Limb (tissue), 2 donors: ENCODE measurements around the gene RNASEL.

Source experiments
- DNase-seq, 2 donors: peaks; one replicate each; pipeline ENCODE4 v3.0.0-alpha.2; 2016; ENCODE audit errors: extremely low spot score in 2 of 2

RNASEL gene

DNA sequence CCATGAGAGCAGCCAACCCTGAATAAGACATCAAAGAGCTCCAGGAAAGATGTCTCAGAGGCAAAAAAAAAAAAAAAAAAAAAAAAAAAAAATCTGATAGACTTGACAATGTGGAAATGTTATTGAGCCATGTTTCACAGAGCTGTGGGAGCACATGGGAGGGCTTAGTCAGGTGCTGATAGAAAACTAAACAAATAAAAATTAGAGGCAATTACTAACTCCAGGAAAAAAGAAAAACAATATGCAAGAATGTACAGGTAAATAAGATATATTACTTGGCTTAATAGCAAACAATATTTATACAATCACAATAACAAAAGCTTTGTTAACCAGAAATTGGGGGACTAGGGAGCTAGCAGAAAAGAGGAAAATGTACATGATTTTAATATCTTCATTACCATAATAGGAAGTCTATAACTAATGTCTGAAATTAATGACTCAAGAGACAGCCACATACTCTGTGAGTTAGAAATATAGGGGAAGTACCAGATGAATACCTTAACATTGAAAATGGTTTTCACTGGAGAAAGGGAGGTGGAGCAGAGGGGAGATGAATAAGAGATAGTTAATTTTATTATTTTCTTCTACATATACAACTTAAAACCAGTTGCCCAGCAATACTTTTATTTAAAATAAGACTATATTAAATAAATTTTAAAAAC is 32.0 kb upstream of the RNASEL start:
- DNase-seq = no peak

DNA sequence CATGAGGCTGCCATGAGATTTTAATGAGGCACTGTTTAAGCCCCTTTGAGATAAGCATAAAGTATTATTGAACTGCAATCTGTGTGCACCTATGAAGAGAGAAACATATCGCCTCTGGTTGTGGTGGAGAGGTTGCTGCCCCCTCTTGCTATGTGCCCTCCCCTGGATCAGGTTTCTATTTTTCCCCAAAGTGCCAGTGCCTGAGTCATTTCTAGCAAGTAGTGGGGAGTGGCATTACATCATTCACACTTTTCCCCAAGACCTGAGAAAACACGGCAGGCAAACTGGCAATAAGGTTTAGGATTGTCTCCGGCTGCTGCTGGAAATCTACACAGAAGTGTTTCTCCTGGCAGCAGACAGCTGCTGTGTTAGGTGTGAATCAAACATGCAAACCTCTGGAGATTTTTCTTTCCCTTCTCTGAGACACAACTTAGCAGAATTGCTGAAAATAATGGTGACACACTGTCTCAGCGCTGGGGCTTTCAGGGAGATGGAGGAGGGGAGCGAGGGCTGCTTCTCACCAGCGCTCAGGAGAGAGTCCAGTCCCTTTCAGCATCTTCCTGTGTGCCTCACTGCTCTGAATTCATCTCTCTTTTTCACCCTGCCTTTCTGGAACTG is 28.8 kb upstream of the RNASEL start:
- peak in 1 of 2 donors; percentile 44 for DNase-seq

GRCh38 chr1:182617014-182617429 is 28.0 kb upstream of the RNASEL start:
- DNase-seq = no peak

- DNase-seq = peak; percentile 69 to 87
Measured at GRCh38 chr1:182616130-182617013, 27.3 kb upstream of the RNASEL start.

GRCh38 chr1:182615468-182616129 is 26.5 kb upstream of the RNASEL start:
- peak; percentile 60 to 72 for DNase-seq

DNA sequence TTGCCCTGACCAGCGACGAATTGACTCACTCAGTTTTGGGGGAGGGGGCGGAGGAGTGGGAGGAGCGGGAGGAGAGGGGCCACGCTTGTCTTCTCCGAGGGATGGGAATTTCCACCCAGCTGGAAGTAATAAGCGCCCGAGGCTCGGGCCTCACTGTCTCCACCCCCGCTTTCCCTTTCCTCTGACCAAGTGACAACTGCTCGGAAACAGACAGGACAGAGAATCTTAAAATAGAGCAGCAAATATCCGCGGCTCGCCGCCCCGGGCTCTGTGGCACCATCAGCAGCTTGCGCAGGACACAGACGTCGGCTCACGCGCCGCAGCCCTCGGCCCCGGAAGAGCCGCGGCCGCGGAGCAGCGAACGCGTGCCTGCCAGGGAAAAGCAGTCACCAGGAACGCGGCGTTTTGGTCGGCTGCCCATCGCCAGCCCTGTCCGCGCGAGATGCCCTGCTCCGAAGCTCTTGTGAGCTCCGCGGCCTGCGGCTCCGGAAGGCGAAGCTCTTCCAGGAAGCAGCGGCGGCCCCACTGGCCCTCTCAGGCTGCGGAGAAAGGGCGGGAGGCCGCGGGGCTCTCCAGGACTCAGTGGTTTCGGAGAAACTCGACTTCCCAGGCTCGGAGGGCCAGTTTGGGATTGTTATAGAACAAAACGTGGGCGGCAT is 25.9 kb upstream of the RNASEL start:
- DNase-seq = peak; percentile 88 to 92

DNA sequence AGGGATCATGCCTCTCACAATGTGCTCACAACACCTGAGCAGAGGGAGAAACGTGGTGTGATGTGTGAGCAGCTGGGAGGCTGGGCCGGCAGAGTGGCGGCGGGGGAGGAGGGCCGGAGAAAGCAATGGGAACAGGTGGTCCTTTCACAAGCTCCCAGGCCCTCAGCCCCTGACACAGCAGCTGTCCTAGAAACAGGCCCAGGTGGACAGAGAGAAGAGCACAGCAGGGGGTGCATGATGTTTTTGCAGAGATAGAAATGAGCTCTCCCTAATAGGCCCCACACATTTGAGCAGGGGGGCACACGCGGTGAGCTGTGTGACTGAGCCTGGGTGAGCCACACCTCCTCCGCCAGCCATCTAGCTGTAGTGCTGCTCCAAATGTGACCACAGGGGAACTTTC is 22.7 kb upstream of the RNASEL start:
- DNase-seq = peak in 1 of 2 donors; percentile 63

- DNase-seq = no peak
Measured at GRCh38 chr1:182611326-182611725, 22.3 kb upstream of the RNASEL start.

- no peak for DNase-seq
Measured at GRCh38 chr1:182610606-182611194, 21.6 kb upstream of the RNASEL start.

GRCh38 chr1:182608845-182609610 is 20.0 kb upstream of the RNASEL start:
- DNase-seq = no peak

DNA sequence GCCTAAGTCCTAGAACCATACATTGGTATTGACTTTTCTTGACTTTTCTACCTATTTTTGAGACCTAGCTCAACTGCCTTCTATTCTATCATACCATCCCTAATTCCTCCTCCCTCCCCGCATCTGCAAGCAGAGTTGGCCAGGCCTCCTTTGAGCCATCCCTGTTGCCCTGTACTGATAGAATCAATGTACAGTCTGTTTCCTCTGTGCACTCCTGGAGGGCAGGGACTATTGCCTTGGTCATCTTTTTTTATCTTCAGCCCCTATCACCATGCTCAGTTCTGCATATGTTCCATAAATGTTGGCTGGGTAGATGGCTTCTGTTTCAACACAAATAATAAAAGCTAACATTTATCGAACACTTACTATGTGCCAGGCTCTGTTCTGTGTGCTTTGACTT is 19.2 kb upstream of the RNASEL start:
- DNase-seq = no peak

GRCh38 chr1:182607566-182607965 is 18.5 kb upstream of the RNASEL start:
- DNase-seq = no peak

DNA sequence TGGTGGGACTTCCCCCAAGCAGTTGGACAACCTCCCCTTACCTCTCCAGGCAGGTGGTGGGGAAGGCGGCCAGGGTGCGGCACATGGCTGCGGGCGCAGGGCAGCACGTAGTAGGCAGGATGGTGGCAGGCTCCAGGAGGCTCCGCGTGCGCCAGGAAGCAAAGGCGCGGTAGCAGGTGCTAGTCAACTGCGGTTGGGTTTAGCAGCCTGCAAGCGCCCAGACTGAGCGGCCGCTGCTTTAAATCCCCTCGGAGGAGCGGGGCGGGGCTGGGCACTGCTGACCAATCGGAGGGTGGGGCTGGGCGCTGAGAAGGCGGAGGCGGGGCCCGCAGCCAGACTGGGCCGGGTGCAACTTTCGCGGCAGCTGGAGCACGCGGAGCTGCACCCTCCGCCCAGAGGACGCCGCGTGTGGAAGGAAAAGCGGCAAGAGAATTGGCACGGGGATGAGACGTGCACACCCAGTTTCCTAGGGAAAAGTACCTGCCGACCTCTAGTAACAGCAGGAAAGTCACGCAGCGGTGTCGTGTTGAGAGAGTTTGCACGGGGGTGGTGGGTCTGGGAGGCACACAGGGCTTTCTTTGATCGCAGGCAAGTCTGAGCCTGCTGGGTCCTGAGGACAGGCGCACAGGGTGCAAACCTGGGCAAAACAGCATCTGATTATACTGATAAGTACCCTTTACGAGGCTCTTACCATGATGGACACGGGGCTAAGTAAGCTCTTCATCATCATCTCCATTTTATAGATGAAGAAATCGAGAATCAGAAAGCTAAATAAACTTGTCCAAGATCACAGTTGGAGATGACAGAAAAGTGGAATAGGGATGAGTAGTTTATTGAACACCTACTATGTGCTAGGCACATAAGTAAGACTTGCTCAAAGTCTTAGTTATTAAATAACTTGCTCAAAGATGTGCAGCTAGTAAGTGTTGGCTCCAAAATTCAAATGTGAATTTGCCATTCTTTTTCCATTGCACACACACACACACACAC is 15.4 kb upstream of the RNASEL start, which contains the start of gene RGS16:
TSS of gene RGS16 (minus strand) at position 215 of the 990 bp plus-strand sequence. CDS start at position 85, 130 bp downstream.
- peak; percentile 91 to 92 for DNase-seq

DNA sequence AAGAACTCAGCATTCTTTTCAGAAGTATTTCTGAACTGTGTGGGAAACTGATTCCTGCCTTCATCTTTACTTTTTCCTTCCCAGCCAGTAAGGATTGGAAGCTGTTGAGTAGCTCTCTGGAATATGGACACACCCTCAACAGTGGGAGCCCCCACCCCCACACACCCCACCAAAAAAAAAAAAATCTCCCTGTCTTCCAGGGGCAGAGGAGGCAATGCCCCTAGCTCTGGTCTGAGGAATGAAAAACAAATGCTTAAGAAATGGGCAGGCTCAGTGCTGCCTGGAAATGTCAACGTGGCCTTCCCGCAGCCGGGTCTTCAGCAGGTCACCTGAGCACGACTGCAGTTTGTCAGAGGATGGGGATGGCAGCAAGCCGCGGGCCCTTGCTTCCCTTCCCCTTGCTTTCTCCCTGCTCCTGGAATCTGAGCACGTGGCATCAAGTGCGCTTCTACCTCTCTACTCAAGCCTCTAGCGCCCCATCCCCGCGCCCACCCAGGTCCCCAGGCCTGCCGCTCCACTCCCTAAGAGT is 14.7 kb upstream of the RNASEL start:
- no peak for DNase-seq

DNA sequence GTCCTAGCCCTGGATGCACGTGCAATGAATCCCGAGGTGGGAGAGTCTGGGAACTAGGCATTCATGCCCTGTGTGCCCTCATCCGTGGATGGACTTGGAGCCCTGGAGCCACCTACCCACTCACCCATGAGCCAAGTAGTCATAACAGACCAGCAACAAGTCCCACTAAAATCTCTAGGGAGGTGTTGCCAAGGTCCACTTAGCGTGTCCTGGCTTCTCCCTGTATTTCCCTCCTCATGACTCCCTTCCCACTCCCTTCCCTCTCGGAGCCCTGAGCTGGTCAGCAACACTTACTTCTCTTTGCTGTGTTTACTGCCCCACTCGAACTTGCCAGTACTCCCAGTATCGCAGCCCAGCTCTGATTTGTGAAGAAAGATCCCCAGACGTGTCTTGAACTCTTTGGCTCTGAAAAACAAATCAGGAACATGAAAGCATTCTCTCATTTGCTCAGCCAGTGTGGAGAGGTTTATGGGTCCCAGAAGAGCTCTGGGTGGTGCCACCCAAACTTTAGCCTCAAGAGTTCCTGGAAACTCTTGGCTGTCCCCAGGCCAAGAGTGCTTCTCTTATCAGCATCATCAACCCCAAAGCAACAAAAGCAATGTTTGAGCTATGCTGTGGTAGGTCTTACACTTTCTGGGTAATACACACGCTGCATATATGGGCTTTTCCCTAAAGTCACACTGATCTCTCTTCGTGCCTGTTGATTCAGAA is 14.0 kb upstream of the RNASEL start:
- DNase-seq = no peak

DNA sequence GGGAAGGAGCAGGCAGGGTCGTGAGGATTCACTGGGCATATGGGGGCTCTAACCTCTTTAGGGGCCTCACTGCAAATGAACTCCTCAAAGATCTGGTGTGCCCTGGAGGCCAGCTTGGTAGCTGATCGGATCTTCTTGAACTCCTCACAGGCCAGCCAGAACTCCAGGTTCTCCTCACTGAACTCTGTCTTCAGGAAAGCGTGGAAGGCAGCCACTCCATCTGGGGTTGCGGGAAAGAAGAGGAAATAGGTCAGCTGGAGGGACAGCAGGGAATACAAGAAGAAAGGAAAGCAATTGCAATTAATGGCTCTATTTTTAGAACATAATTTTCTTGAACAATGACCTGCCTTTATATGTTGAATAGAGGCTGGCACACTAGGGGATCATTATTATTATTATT is 12.9 kb upstream of the RNASEL start:
- DNase-seq = no peak

DNA sequence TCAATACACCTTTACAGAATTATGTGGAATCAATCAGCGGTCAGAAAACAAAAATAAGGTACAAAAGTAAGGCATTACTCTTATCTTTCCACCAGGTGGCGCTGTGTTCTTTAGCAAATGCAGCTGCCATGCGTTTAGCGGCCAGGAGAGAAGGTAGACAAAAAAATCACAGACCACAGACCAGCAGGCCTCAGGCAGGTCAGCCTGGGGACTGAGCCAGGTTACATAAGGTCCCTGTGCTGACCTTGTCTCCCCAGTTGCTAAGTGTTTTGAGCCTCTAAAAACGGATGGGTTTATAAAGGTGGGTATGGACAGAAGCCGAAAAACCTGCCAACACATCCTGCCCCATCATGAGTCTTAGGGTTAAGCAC is 12.3 kb upstream of the RNASEL start:
- peak; percentile 71 to 86 for DNase-seq
